ENCODE results near the gene MACROH2A1.

MACROH2A1 gene

GRCh38 chr5:135323227-135323626 lies 75.8 kb downstream of the MACROH2A1 start:
- H3K9me3 ChIP-seq (ENCODE audit: low read length): no peaks in the 10 kb centered on the region
- H3K27me3 ChIP-seq (ENCODE audit: insufficient read depth, low read length): no peaks in the 10 kb centered on the region
- H3K4me1 ChIP-seq (ENCODE audit: insufficient read depth, low read length): no peaks in the 10 kb centered on the region
- H3K4me3 ChIP-seq (ENCODE audit: low read length): no peak overlapping the region
- no peak overlapping the region for H2AFZ ChIP-seq (ENCODE audit: low read depth, low read length)
- no peaks in the 10 kb centered on the region for H3K36me3 ChIP-seq (ENCODE audit: insufficient read depth, low read length)

GRCh38 chr5:135322744-135323143 lies 76.3 kb downstream of the MACROH2A1 start:
- no peaks in the 10 kb centered on the region for H3K9me3 ChIP-seq (ENCODE audit: low read length)
- H2AFZ ChIP-seq (ENCODE audit: low read depth, low read length): no peak overlapping the region
- no peak overlapping the region for H3K4me3 ChIP-seq (ENCODE audit: low read length)
- H3K27me3 ChIP-seq (ENCODE audit: insufficient read depth, low read length): no peaks in the 10 kb centered on the region
- H3K36me3 ChIP-seq (ENCODE audit: insufficient read depth, low read length): no peaks in the 10 kb centered on the region
- no peaks in the 10 kb centered on the region for H3K4me1 ChIP-seq (ENCODE audit: insufficient read depth, low read length)

DNA sequence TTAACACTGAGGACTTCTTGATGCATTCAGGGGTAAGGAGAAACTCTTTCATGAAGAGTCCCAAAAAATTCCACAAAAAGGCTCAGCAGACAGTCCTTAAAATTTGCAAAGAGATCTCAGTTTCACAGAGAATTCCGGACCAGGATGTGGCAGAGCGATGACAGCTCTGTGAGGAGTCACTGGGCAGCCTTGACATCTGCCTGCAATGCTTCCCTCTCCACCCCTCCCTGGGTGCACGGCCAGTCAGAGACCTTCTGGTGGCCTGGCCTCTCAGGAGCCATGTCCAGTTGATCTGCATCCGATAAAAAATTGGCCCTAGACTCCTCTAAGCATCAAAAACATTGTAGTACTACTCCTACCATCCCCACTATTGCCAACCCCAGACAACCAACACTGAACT lies 76.8 kb downstream of the MACROH2A1 start:
- no peak overlapping the region for H3K4me3 ChIP-seq (ENCODE audit: low read length)
- H3K4me1 ChIP-seq (ENCODE audit: insufficient read depth, low read length): no peaks in the 10 kb centered on the region
- no peaks in the 10 kb centered on the region for H3K36me3 ChIP-seq (ENCODE audit: insufficient read depth, low read length)
- H2AFZ ChIP-seq (ENCODE audit: low read depth, low read length): no peak overlapping the region
- no peaks in the 10 kb centered on the region for H3K9me3 ChIP-seq (ENCODE audit: low read length)
- H3K27me3 ChIP-seq (ENCODE audit: insufficient read depth, low read length): no peaks in the 10 kb centered on the region

GRCh38 chr5:135320718-135321484 lies 78.1 kb downstream of the MACROH2A1 start:
- no peak overlapping the region for H3K4me3 ChIP-seq (ENCODE audit: low read length)
- no peak overlapping the region for H2AFZ ChIP-seq (ENCODE audit: low read depth, low read length)
- no peaks in the 10 kb centered on the region for H3K36me3 ChIP-seq (ENCODE audit: insufficient read depth, low read length)
- peaks cover 3% of the 10 kb centered on the region for H3K27me3 ChIP-seq (ENCODE audit: insufficient read depth, low read length)
- no peaks in the 10 kb centered on the region for H3K4me1 ChIP-seq (ENCODE audit: insufficient read depth, low read length)
- H3K9me3 ChIP-seq (ENCODE audit: low read length): no peaks in the 10 kb centered on the region

DNA sequence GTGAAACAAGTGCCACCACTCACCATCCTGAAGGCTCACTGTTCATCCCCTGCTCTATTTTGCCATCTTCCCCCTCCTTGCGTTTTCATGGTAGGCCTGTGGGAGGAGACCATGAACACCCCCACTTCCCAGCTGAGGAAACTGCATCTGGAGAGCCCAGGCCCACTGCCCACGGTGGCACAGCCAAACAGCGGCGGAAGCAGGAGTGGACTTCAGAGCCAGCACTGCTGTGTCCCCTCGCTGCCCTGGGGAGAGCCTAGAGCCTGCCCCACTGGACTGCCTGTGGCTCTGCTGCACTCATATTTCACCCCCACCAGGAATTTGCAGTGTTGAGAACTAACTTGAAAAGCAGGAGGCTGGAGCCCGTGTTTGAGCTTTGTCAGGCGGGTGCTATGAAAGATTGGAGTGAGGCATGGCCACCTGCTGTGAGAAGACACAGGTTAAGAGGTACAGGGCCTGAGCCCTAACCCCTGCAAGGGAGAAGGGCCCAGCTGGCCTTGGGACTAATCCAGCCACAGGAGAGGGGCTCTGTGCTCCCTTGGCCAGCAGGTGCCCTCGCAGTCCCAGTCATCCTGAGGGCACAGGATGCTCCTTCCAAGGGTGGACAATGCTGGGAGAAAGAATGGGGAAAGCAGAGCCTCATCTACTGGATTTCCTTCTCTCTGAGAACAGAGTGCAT lies 79.0 kb downstream of the MACROH2A1 start:
- Histone ChIP-seq H3K4me1 (ENCODE audit: insufficient read depth, low read length) (no peaks in the 10 kb centered on the region), H3K27me3 (ENCODE audit: insufficient read depth, low read length) (peaks cover 3% of the 10 kb centered on the region), H3K36me3 (ENCODE audit: insufficient read depth, low read length) (no peaks in the 10 kb centered on the region), H3K4me3 (ENCODE audit: low read length) (no peak overlapping the region), H3K9me3 (ENCODE audit: low read length) (no peaks in the 10 kb centered on the region), H2AFZ (ENCODE audit: low read depth, low read length) (no peak overlapping the region)

DNA sequence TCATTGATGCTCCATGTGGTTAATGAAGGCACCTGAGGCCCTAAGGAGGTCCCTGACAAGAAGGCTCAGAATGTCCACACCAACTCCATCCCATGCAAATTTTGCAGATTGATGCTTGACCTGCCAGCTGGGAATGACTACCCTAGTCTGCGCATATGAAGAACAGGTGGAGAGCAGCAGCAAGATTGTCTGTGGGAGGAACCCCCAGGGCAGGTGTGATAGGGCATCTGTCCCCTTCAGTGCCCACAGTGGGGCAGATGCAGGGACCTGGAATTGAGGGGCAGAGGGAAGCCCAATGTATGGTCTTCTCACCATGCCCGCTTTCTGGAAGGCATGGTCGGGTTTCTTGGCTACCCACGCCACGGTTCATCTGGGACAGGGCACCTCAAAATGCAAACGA lies 79.6 kb downstream of the MACROH2A1 start:
- Histone ChIP-seq H3K27me3 (ENCODE audit: insufficient read depth, low read length) (peaks cover 3% of the 10 kb centered on the region), H3K36me3 (ENCODE audit: insufficient read depth, low read length) (no peaks in the 10 kb centered on the region), H3K9me3 (ENCODE audit: low read length) (no peaks in the 10 kb centered on the region)

GRCh38 chr5:135318924-135319323 lies 80.1 kb downstream of the MACROH2A1 start:
- peaks cover 3% of the 10 kb centered on the region for H3K27me3 ChIP-seq (ENCODE audit: insufficient read depth, low read length)
- no peaks in the 10 kb centered on the region for H3K4me1 ChIP-seq (ENCODE audit: insufficient read depth, low read length)
- H3K4me3 ChIP-seq (ENCODE audit: low read length): no peak overlapping the region
- H3K9me3 ChIP-seq (ENCODE audit: low read length): no peaks in the 10 kb centered on the region
- H2AFZ ChIP-seq (ENCODE audit: low read depth, low read length): no peak overlapping the region
- H3K36me3 ChIP-seq (ENCODE audit: insufficient read depth, low read length): no peaks in the 10 kb centered on the region

More for the DNA sequence above, 79.6 kb downstream of the MACROH2A1 start:
- H3K4me1 ChIP-seq (ENCODE audit: insufficient read depth, low read length): no peaks in the 10 kb centered on the region
- no peak overlapping the region for H2AFZ ChIP-seq (ENCODE audit: low read depth, low read length)
- no peak overlapping the region for H3K4me3 ChIP-seq (ENCODE audit: low read length)

DNA sequence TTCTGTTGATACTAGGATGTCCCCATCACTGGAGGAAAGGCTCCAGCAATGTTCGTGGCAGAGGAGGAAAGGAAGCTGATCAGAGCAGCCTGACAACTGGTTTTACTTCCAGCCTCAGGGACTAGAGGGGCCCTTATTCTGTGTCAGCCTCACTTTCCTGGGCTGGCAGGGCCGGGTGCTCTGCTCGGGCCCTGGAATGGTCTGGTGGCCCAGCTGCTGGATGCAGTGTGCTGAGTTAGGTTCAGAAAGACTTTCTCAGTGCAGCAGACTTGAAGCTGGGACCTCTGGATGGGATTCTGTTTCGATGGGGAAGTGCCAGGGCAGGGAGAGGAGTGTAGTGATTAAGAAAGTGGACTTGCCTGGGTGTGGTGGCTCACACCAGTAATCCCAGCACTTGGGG lies 81.0 kb downstream of the MACROH2A1 start:
- no peaks in the 10 kb centered on the region for H3K36me3 ChIP-seq (ENCODE audit: insufficient read depth, low read length)
- H3K4me3 ChIP-seq (ENCODE audit: low read length): no peak overlapping the region
- no peaks in the 10 kb centered on the region for H3K4me1 ChIP-seq (ENCODE audit: insufficient read depth, low read length)

GRCh38 chr5:135317286-135317685 lies 81.7 kb downstream of the MACROH2A1 start:
- H3K36me3 ChIP-seq (ENCODE audit: insufficient read depth, low read length): no peaks in the 10 kb centered on the region
- peaks cover 3% of the 10 kb centered on the region for H3K27me3 ChIP-seq (ENCODE audit: insufficient read depth, low read length)
- H3K4me1 ChIP-seq (ENCODE audit: insufficient read depth, low read length): no peaks in the 10 kb centered on the region
- no peaks in the 10 kb centered on the region for H3K9me3 ChIP-seq (ENCODE audit: low read length)
- no peak overlapping the region for H2AFZ ChIP-seq (ENCODE audit: low read depth, low read length)
- no peak overlapping the region for H3K4me3 ChIP-seq (ENCODE audit: low read length)

More for the DNA sequence above, 81.0 kb downstream of the MACROH2A1 start:
- Histone ChIP-seq H3K9me3 (ENCODE audit: low read length) (no peaks in the 10 kb centered on the region), H2AFZ (ENCODE audit: low read depth, low read length) (no peak overlapping the region), H3K27me3 (ENCODE audit: insufficient read depth, low read length) (peaks cover 3% of the 10 kb centered on the region)

- Histone ChIP-seq H3K4me3 (ENCODE audit: low read length) (no peak overlapping the region), H3K36me3 (ENCODE audit: insufficient read depth, low read length) (no peaks in the 10 kb centered on the region), H3K27me3 (ENCODE audit: insufficient read depth, low read length) (peaks cover 7% of the 10 kb centered on the region), H3K9me3 (ENCODE audit: low read length) (no peaks in the 10 kb centered on the region), H3K4me1 (ENCODE audit: insufficient read depth, low read length) (no peaks in the 10 kb centered on the region), H2AFZ (ENCODE audit: low read depth, low read length) (no peak overlapping the region)
Observed at GRCh38 chr5:135315386-135315785, 83.6 kb downstream of the MACROH2A1 start.

DNA sequence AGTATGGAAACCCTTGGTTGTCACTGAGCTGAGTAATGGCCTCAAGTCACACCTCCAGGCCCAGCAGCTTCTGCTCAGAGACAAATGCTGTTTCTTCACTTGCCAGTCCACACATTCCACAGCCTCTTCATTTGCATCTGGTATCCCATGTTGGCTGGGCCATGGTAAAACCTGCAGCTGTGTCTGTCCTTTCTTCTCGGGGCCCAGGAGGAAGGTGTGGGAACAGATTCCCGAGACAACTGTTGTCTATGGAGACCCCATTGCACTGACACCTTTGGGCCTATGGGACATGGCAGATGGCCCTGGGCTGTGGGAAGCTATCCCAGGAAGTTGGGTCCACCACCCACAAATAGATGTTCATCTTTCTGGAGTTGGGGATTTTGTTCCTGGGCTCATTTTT lies 85.1 kb downstream of the MACROH2A1 start:
- no peaks in the 10 kb centered on the region for H3K36me3 ChIP-seq (ENCODE audit: insufficient read depth, low read length)
- no peaks in the 10 kb centered on the region for H3K4me1 ChIP-seq (ENCODE audit: insufficient read depth, low read length)
- peaks cover 12% of the 10 kb centered on the region for H3K27me3 ChIP-seq (ENCODE audit: insufficient read depth, low read length)
- no peak overlapping the region for H3K4me3 ChIP-seq (ENCODE audit: low read length)
- no peaks in the 10 kb centered on the region for H3K9me3 ChIP-seq (ENCODE audit: low read length)
- no peak overlapping the region for H2AFZ ChIP-seq (ENCODE audit: low read depth, low read length)

- H3K4me1 ChIP-seq (ENCODE audit: insufficient read depth, low read length): no peaks in the 10 kb centered on the region
- H3K9me3 ChIP-seq (ENCODE audit: low read length): no peaks in the 10 kb centered on the region
- no peak overlapping the region for H2AFZ ChIP-seq (ENCODE audit: low read depth, low read length)
- no peak overlapping the region for H3K4me3 ChIP-seq (ENCODE audit: low read length)
- no peaks in the 10 kb centered on the region for H3K36me3 ChIP-seq (ENCODE audit: insufficient read depth, low read length)
- H3K27me3 ChIP-seq (ENCODE audit: insufficient read depth, low read length): peaks cover 14% of the 10 kb centered on the region
Observed at GRCh38 chr5:135313405-135313804, 85.6 kb downstream of the MACROH2A1 start.

DNA sequence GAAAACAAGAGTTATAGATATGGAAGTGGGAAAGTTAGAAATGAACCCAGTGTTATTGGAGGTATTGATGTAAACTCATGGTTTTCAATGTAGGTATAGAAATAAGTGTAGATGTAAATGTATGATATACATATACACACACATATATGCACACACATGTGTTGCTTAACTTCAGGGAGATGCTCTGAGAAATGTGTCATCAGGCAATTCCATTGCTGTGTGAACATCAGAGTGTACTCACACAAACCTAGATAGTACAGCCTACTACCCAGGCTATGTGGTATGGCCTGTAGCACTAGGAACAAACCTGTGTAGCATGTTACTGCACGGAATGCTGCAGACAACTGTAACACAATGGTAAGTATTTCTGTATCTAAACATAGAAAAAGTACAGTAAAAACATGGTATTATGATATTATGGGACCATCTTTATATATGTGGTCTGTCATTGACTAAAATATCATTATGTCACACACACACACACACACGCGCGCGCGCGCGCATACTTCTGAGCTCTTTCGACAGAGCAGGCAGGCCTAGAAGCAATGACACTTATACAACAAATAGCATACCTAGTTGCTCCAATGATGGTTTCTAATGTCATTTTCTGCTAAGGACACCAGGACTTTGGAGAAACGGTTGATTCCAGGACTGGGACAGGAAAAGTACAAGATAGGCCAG lies 86.6 kb downstream of the MACROH2A1 start:
- Histone ChIP-seq H3K9me3 (ENCODE audit: low read length) (no peaks in the 10 kb centered on the region), H3K4me3 (ENCODE audit: low read length) (no peak overlapping the region), H3K27me3 (ENCODE audit: insufficient read depth, low read length) (peaks cover 16% of the 10 kb centered on the region), H3K36me3 (ENCODE audit: insufficient read depth, low read length) (no peaks in the 10 kb centered on the region), H2AFZ (ENCODE audit: low read depth, low read length) (no peak overlapping the region), H3K4me1 (ENCODE audit: insufficient read depth, low read length) (no peaks in the 10 kb centered on the region)

All from neuron (in vitro differentiated cells).